K562 (cell line): ENCODE measurements around the gene ESD. TPM values are rescaled to one million over a fixed set of nuclear protein-coding genes. Genes with fewer than 3 reads are reported as not detected.

Experiments
- ATAC-seq: fragments of 200-7000 bp; cut with Tn5 transposase; 3 replicates; pipeline ENCODE4 v1.9.1; 2020; ENCODE audit warnings: moderate library complexity
- BruUV-seq: library from RNA; stranded (reverse); fragments of 400-500 nt; replicated peaks from 2 replicates; lab custom pipeline; 2021; lab: Mats Ljungman, UMichigan
- CTCF ChIA-PET: fragments of 300-600 bp; formaldehyde crosslinking; extraction: SDS; loops from one replicate; lab custom pipeline; 2021; ENCODE audit warnings: low intra/inter-chr PET ratio; lab: Yijun Ruan, JAX
- POLR2A ChIA-PET: fragments of 300-600, 350-650 bp; sonication (Branson Sonifier 250); formaldehyde crosslinking; extraction: SDS; loops from one replicate; lab custom pipeline; 2021; ENCODE audit warnings: antibody characterized with exemption, inconsistent platforms; lab: Yijun Ruan, JAX
- DNase-seq, 4 experiments: peaks; one replicate each; pipeline versions ENCODE4 v3.0.0 to v3.0.0-alpha.2; 2011 to 2018; ENCODE audit warnings: low spot score in 3 of 4, mixed read lengths in 3 of 4; ENCODE audit errors: extremely low read depth in 1 of 4
- FAIRE-seq: peaks from 2 replicates; lab custom pipeline; 2011; peaks lifted over from hg19 to GRCh38; lab: Jason Lieb, UNC
- H2AFZ ChIP-seq: 2 replicates; pipeline ENCODE4 v1.6.0; 2011; ENCODE audit warnings: low read depth, low read length, control low read depth, inconsistent platforms
- H3K27ac ChIP-seq: fragments of 200-600 bp; 3 replicates; pipeline ENCODE4 v1.8.0; 2011; ENCODE audit warnings: low read depth, mild to moderate bottlenecking, control low read depth, inconsistent platforms, low read length, moderate library complexity, mixed read lengths; ENCODE audit errors: extremely low read depth
- H3K27me3 ChIP-seq, 2 experiments: fragments of 300-600 bp in 1 of 2; 2 replicates in 1 of 2; 3 replicates in 1 of 2; pipeline versions ENCODE4 v1.6.0 to v1.8.0; 2011; ENCODE audit warnings: inconsistent platforms in 2 of 2, low read length in 2 of 2, mild to moderate bottlenecking in 1 of 2, mixed read lengths in 1 of 2, moderate library complexity in 1 of 2; ENCODE audit not compliant: control insufficient read depth in 2 of 2, insufficient read depth in 2 of 2
- H3K36me3 ChIP-seq: fragments of 300-600 bp; 3 replicates; pipeline ENCODE4 v1.8.0; 2011; ENCODE audit warnings: mild to moderate bottlenecking, low read length, inconsistent platforms; ENCODE audit not compliant: control insufficient read depth, insufficient read depth
- H3K4me1 ChIP-seq, 2 experiments: fragments of 200-600 bp in 1 of 2; replicated peaks in 1 of 2; 2 replicates in 1 of 2; 3 replicates in 1 of 2; pipeline versions ENCODE4 v1.5.1 to v1.8.0; 2011; ENCODE audit warnings: inconsistent platforms in 2 of 2, low read length in 2 of 2, mild to moderate bottlenecking in 1 of 2, mixed read lengths in 1 of 2, moderate library complexity in 1 of 2; ENCODE audit not compliant: control insufficient read depth in 2 of 2, insufficient read depth in 2 of 2
- H3K4me2 ChIP-seq: 2 replicates; pipeline ENCODE4 v1.6.1; 2011; ENCODE audit warnings: low read length, control low read depth, inconsistent platforms, mixed read lengths; ENCODE audit not compliant: insufficient read depth
- H3K4me3 ChIP-seq: fragments of 200-600 bp; sonication (generic), shearing (Covaris generic); 2 replicates; pipeline ENCODE4 v1.5.1; 2016; ENCODE audit warnings: control low read depth, inconsistent platforms
- H3K79me2 ChIP-seq: fragments of 200-600 bp; 3 replicates; pipeline ENCODE4 v1.8.0; 2011; ENCODE audit warnings: low read length, inconsistent platforms; ENCODE audit not compliant: control insufficient read depth, insufficient read depth
- H3K9ac ChIP-seq, 2 experiments: 2 replicates each; pipeline versions ENCODE4 v1.6.0 to v1.6.1; 2011; ENCODE audit warnings: low read depth in 2 of 2, low read length in 2 of 2, control low read depth in 1 of 2, inconsistent platforms in 1 of 2, mild to moderate bottlenecking in 1 of 2, mixed read lengths in 1 of 2; ENCODE audit not compliant: insufficient read depth in 1 of 2
- H3K9me1 ChIP-seq: one replicate; pipeline ENCODE4 v1.6.0; 2011; ENCODE audit warnings: inconsistent platforms, mild to moderate bottlenecking, low read length, moderate library complexity; ENCODE audit not compliant: control insufficient read depth, insufficient read depth
- H3K9me3 ChIP-seq: replicated peaks from 2 replicates; pipeline ENCODE4 v1.5.1; 2011; ENCODE audit warnings: low read depth, low read length, inconsistent platforms; ENCODE audit not compliant: control insufficient read depth, insufficient read depth
- H4K20me1 ChIP-seq: replicated peaks from 2 replicates; pipeline ENCODE4 v1.6.1; 2011; ENCODE audit warnings: low read length, inconsistent platforms, mixed read lengths; ENCODE audit not compliant: control insufficient read depth, insufficient read depth
- C11orf30 ChIP-seq: fragments of 450-650 bp; IDR thresholded peaks from 2 replicates; pipeline ENCODE4 v1.6.1; 2016; ENCODE audit warnings: low read depth, mild to moderate bottlenecking
- MBD2 ChIP-seq: sonication (generic); IDR thresholded peaks from 2 replicates; pipeline ENCODE4 v1.6.1; 2016; ENCODE audit warnings: low read depth, borderline replicate concordance
- SNRNP70 ChIP-seq: fragments of 200-400 bp; formaldehyde crosslinking; optimal IDR thresholded peaks from 2 replicates; pipeline ENCODE3; 2017; ENCODE audit warnings: low read depth, low read length
- ZBTB17 ChIP-seq: fragments of 450-650 bp; formaldehyde crosslinking; IDR thresholded peaks from 2 replicates; pipeline ENCODE4 v1.4.0; 2020; ENCODE audit warnings: mild to moderate bottlenecking
- ZNF316 ChIP-seq: fragments of 450-650 bp; IDR thresholded peaks from 2 replicates; pipeline ENCODE4 v1.6.1; 2016
- WGBS: fragments of 100-300 bp; shearing (Covaris generic); methylation state at CpG from one replicate; pipeline ENCODE4 v1.1.6; 2016; ENCODE audit warnings: low coverage, mixed read lengths; ENCODE audit not compliant: insufficient coverage; ENCODE audit errors: missing lambda C conversion rate; 5-methylcytosine and 5-hydroxymethylcytosine counted together
- in situ Hi-C: fragments of 300-500 bp; cut with MboI; formaldehyde crosslinking; loops from 4 replicates; pipeline ENCODE4 v1.15.0; 2018; ENCODE audit warnings: inconsistent platforms, mixed read lengths
- intact Hi-C: fragments of 100-400 bp; cut with micrococcal nuclease; formaldehyde crosslinking; loops from 2 replicates; pipeline ENCODE4 v1.14.2; 2022
- polyA plus RNA-seq, 8 experiments: library from polyadenylated mRNA; depleted of rRNA in 4 of 8; stranded (reverse) in 5 of 8; unstranded in 3 of 8; fragments of >200 nt; fragmentation: Nextera tagmentation in 2 of 8; fragmentation: Illumina TruSeq in 1 of 8; extraction: Ambion mirVana in 2 of 8; extraction: Trizol in 1 of 8; gene quantifications; 2 replicates each; pipeline versions ENCODE4 v1.2.1 to v1.2.3, GENCODE V29; 2011 to 2014; ENCODE audit warnings: inconsistent platforms in 1 of 8, missing spikeins in 1 of 8
- total RNA-seq, 7 experiments: library from RNA; depleted of rRNA in 6 of 7; stranded (reverse); fragments of >200 nt in 6 of 7; fragmentation: Illumina TruSeq in 2 of 7; extraction: Trizol in 2 of 7; gene quantifications; 2 replicates each; pipeline versions ENCODE4 v1.2.1 to v1.2.3, GENCODE V29; 2011 to 2021; ENCODE audit warnings: low replicate concordance in 1 of 7

ESD gene
- total and polyA plus RNA-seq, 9 of the 15 experiments (the other 6 are each of a cell fraction or from before 2014, with no cell fraction given): 88.9 to 402 (median 232) TPM

DNA sequence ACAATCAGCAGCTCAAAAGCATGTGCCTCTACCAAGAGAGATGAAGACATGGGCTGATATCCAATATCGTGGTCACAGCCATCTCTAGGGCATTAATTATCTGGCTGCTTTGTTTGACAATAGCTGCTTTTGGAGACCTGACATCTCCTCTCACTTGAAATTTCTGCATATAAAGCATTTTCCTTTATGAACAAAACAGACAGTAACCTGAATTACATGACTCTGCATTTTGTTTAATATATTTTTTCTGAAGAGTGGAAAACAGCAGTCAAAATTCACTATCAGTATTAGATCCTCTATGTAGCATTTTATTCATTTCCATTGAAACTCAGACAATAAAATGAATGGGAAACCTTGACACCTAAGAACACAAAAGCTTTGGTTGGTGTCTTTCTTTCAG, 42.4 kb upstream of the ESD start:
- in situ Hi-C loops: no loop called here
- H2AFZ ChIP-seq: no peak overlapping the region

GRCh38 chr13:46834657-46835056, 37.7 kb upstream of the ESD start:
- no TSS peak for BruUV-seq
- DNase-seq: no peak
- in situ Hi-C loops (no loop called here), intact Hi-C loops (loop anchor here (10.0 kb wide), 1 partner anchor 140 kb away; no protein-coding TSS in a partner anchor)
- Histone ChIP-seq H3K9me1 (no peaks in the 10 kb centered on the region), H3K9me3 (no peaks in the 10 kb centered on the region), H4K20me1 (no peaks in the 10 kb centered on the region), H3K27me3 (peaks cover 0 to 4% of the 10 kb centered on the region in 2 experiments; a peak in 1 of 5 replicates), H3K4me1 (no peaks in the 10 kb centered on the region), H3K4me3 (no peak overlapping the region), H3K27ac (no peak overlapping the region), H3K4me2 (no peak overlapping the region), H3K36me3 (no peaks in the 10 kb centered on the region), H3K9ac (no peak overlapping the region), H2AFZ (no peak overlapping the region), H3K79me2 (no peaks in the 10 kb centered on the region)
- FAIRE-seq: no peak
- TF ChIP-seq ZBTB17: no peak
- TF ChIP-seq SNRNP70: no peak
- no peak for ATAC-seq
- ChIA-PET POLR2A (no interaction called here), CTCF (no interaction called here)
- 2% methylated on average over 6 of the region's 6 CpGs for WGBS

More for the DNA sequence above, 42.4 kb upstream of the ESD start:
- H3K27ac ChIP-seq: no peak overlapping the region
- ChIA-PET POLR2A (no interaction called here), CTCF (no interaction called here)
- intact Hi-C loops: loop anchor here (10.0 kb wide), 1 partner anchor 135 kb away; no protein-coding TSS in a partner anchor
- FAIRE-seq (no peak), DNase-seq (no peak), ATAC-seq (no peak)
- no peaks in the 10 kb centered on the region for H3K9me3 ChIP-seq
- no peaks in the 10 kb centered on the region for H4K20me1 ChIP-seq
- H3K9ac ChIP-seq: no peak overlapping the region
- peak; percentile 50 for TF ChIP-seq ZNF316
- peak; percentile 9; the same call in 1 of the 2 replicates for TF ChIP-seq C11orf30
- no peak for TF ChIP-seq MBD2
- 0% methylated on average over 1 of the region's 1 CpG for WGBS
- H3K36me3 ChIP-seq: no peaks in the 10 kb centered on the region
- H3K4me2 ChIP-seq: no peak overlapping the region
- no peaks in the 10 kb centered on the region for H3K4me1 ChIP-seq
- BruUV-seq: no TSS peak
- H3K9me1 ChIP-seq: no peaks in the 10 kb centered on the region
- H3K27me3 ChIP-seq: peaks cover 0 to 4% of the 10 kb centered on the region in 2 experiments; a peak in 1 of 5 replicates
- H3K4me3 ChIP-seq: no peak overlapping the region
- H3K79me2 ChIP-seq: no peaks in the 10 kb centered on the region
